GM12892 (cell line): Measurements from ENCODE around the gene LSM2.

Experiments used
- POLR2A ChIP-seq: IDR thresholded peaks from 2 replicates; pipeline ENCODE4 v1.6.1; 2011; ENCODE audit warnings: low read depth, low read length, control low read depth
- POLR2AphosphoS5 ChIP-seq: IDR thresholded peaks from 2 replicates; pipeline ENCODE4 v1.6.1; 2011; ENCODE audit warnings: low read depth, low read length, control low read depth
- TAF1 ChIP-seq: IDR thresholded peaks from 2 replicates; pipeline ENCODE4 v1.6.1; 2011; ENCODE audit warnings: low read depth, mild to moderate bottlenecking, control low read depth, low read length, borderline replicate concordance

DNA sequence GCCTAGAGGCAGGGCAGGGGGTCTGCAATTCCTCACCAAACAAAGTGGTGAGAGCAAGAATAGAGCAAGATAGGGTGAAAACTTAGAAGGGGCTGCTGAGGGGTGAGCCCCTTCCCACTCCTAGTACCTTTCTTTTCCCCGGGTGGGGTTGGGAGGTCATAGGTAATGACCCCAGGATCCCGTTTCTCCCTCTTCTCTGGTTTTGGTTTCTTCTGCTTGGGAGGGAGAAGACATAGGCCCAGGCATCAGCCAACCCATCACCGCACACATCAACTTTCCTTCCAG is 14.7 kb downstream of the LSM2 start:
- no peak for TF ChIP-seq TAF1
- TF ChIP-seq POLR2AphosphoS5, result no peak
- TF ChIP-seq POLR2A, result no peak
